OCI-LY1 (cell line): ENCODE data around the gene SCN8A.

Source experiments
- EZH2 ChIP-seq: fragments of 200-600 bp; sonication (generic), shearing (Covaris generic); IDR thresholded peaks from 2 replicates; pipeline ENCODE4 v1.8.0; 2017; ENCODE audit warnings: borderline replicate concordance, mixed run types, mild to moderate bottlenecking, antibody characterized with exemption, low read length, moderate library complexity, mixed read lengths
- TF ChIP-seq, protein P1 (sequence below): fragments of 200-600 bp; sonication (generic), shearing (Covaris generic); IDR thresholded peaks from 2 replicates; pipeline ENCODE4 v1.5.1; 2017; ENCODE audit warnings: mild to moderate bottlenecking, antibody characterized with exemption, low read length, moderate library complexity, mixed read lengths

DNA sequence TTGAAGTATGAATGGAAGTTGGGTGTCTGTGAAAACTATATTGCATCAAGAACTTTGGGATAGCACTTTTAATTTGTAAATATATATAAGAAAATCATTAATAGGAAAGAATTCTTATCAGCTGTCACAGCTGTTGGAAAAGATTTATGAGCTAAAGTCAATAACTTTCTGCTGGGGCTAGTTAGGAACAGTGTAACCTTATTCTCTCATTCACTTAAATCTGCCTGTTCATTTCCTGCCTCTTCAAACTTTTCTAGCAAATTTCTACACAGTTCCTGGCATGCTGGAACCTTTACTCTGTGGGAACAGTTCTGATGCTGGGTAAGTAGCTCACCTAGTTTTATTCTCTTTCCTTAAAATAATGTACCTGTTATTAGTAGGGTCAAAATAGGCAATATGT lies 109.9 kb downstream of the SCN8A start:
- TF ChIP-seq, protein P1, sequence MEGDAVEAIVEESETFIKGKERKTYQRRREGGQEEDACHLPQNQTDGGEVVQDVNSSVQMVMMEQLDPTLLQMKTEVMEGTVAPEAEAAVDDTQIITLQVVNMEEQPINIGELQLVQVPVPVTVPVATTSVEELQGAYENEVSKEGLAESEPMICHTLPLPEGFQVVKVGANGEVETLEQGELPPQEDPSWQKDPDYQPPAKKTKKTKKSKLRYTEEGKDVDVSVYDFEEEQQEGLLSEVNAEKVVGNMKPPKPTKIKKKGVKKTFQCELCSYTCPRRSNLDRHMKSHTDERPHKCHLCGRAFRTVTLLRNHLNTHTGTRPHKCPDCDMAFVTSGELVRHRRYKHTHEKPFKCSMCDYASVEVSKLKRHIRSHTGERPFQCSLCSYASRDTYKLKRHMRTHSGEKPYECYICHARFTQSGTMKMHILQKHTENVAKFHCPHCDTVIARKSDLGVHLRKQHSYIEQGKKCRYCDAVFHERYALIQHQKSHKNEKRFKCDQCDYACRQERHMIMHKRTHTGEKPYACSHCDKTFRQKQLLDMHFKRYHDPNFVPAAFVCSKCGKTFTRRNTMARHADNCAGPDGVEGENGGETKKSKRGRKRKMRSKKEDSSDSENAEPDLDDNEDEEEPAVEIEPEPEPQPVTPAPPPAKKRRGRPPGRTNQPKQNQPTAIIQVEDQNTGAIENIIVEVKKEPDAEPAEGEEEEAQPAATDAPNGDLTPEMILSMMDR: no peak
- no peak for TF ChIP-seq EZH2
